HG02798 (cell line): Measurements from ENCODE around the gene EXOC4.
"Not testable (repeated sequence)": the region's sequence is repeated elsewhere in the genome, so short reads cannot be mapped to it uniquely, and the experiment has no call there.

Experiments
- ATAC-seq: cut with Tn5 transposase; IDR thresholded peaks from one replicate; pipeline ENCODE4 v1.9.1; 2021; ENCODE audit warnings: mild to moderate bottlenecking; ENCODE audit not compliant: unreplicated experiment, poor library complexity

Gene EXOC4

DNA sequence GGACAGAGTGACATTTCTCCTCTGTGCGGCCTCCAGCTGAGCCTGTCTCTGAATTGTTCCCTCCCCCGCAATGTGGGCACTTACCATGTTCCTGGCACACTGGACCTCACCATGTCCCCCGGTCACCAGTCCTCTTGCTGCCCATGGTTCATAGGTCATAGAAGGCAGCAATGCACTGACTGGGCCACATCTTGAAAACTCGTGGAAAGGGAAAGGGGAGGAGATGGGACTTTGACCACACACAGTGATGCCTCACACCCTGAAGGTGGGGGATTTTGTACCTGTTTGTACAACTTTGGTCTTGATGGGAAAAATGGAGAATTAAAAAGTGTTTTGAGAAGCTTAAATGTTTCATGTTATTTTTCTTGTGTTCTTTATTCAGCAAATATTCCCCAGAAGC, 812.5 kb downstream of the EXOC4 start:
- no peak for ATAC-seq

DNA sequence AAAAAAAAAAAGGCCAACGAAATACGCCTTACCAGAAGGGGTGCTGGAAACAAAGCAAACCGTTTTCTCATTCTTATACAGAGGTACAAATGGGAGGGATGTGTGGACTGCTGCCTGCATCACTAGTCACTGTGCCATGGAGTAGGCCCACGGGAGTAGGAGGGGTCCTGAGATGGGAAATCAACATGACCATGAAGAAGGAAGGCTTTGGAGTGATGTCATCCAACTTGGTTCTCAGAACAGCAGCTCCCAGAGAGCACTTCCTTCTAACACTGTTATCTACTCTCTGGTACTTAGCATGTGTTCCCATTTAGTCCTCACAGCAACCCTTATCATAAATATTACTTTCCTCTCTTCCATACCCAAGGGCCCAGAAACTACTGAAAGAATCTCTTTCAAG, 814.3 kb downstream of the EXOC4 start:
- ATAC-seq: no peak

DNA sequence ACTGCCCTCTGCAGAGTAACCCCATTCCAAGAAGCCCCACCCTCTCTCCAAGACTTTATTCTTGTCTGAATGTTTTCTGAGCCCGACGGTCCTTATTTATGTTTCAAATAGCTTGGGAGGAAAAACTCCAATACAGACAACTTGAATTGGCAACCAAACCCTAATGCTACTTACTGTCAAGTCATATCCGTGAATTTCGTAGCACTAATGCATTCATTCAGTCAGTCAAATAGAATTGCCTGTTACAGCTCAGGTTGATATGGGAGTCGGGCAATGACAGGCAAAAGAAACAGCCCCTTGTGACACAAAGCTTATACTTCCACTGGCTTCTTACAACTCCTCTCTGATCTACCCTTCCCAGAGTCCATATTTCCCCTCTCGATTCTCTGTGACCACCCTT, 815.8 kb downstream of the EXOC4 start:
- no peak for ATAC-seq

DNA sequence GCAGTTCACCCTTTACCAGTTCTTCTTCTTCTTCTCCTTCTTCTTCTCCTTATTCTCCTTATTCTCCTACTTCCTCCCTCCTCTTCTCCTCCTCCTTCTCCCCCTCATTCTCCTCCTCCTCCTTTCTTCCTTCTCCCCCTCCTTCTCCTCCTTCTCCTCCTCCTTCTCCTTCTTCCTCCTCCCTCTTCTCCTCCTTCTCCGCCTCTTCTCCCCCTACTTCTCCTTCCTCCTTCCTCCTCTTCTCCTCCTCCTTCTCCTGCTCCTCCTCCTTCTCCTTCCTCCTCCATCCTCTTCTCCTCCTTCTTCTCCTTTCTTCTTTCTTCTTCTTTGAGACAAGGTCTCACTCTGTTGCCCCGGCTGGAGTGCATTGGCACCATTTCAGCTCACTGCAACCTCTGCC, 816.3 kb downstream of the EXOC4 start:
- no peak for ATAC-seq

DNA sequence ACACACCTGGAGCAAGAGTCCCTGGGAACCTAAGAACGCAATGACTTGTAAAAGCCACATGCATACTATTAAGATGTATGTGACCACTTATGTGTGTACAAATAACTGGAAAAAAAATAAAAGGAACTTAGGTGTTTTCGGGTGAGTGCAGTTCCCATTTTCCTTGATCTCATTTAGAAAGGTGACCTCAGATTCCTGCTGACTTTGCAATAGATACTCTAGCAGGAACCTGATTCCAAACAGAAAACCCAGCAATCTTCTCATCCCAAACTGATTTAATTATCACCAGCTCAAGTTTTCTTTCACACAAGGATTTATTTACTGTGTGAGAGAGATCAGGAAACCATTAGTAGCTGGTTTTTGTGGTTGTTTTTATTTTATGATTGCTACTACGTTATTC, 817.8 kb downstream of the EXOC4 start:
- no peak for ATAC-seq

DNA sequence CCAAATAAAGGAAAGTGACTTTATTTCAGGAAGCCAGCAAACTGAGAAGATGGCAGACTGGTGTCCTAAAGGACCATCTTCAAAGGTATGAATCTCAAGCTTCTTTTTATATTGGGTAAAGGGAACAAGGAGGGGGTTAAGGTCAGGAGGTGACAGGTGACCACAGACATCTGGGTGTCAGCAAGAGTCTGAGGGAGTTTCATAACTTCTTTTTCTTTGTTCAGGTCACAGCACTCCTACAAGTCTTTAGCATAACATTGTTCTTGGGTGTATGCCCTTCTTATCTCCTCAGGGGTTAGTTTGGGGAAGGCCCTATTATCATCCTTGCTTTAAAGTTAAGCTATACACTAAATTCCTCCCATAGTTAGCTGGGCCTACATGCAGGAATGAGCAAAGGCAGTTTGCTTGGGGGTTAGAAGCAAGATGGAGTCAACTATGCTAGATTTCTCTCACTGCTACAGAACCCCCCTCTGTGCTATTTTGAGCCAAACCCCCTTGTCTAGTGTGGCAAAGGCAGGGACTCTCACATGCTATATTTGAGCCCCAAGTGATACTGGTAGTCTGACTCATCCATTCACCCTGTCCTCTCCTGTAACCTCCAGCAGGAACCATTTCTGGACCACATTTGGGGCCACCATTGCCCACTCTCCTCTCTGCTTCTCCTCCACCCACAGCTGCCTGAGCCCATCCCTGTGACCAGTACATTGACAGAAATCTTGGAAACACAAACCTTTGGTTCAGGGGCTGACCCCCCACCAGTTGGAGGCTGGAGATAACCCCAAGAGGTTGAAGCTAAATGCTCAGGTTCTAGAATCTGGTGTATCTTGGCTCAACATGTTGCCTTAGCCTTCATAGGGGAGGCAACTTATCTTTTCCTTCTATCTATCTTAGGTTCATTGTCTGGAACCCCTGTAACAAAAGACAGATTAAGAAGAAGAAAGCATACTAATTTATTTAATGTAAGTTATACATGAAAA, 818.8 kb downstream of the EXOC4 start:
- peak; percentile 88 for ATAC-seq

DNA sequence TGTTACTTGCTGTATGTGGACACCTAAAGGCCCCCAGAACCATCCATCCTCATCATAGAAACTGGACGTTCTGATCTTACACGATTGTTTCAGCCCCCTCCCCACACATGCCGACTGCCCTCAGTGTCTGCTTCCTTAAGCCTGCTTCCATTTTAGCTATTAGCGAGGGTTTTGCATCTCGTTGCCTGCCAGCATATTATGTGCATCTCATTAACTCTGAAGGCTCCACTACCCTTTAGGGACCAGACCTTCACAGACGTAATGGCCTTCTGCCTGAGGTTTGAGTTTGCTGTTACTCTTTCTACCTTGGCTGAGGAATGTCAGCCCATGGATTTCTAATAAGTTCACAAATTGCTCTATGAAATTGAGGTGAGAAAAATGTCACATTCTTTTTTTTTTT, 820.4 kb downstream of the EXOC4 start:
- no peak for ATAC-seq

DNA sequence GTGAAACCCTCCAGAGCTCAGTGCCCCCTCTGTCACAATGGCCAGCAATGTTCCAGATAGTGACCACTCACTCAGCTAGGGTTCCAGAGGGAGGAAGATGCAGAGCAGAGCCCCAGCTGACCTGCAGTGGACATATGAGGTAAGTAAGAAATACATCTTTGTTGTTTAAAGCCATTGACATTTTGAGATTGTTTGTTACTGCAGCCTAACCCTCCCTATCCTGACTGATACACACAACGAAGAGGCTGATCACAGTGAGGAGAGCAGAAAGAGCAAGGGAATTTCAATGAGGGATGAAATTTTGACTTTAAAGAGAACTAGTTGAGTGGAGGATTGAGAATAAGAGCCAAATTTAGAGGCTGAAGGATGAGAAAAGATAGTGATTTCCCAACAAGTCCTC, 822.9 kb downstream of the EXOC4 start:
- ATAC-seq: no peak

DNA sequence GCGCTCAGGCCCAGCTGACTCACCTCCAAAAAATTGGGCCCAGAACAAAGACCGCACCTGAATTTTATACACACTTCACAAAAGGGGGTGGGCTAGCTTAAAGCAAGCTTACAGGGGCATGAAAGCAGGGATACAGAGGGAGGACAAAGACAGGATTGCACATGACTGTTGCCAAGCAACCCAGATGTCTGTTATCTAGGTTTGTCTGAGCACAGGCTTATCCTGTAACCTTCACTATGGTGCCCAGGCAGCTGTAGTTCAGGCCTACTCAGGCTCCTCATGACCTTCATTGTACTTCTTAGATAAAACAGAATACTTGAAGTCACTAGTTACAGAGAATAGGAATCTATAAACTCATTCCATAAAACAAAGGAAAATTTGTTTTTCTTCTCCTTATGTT, 824.7 kb downstream of the EXOC4 start:
- ATAC-seq: not testable (repeated sequence)

DNA sequence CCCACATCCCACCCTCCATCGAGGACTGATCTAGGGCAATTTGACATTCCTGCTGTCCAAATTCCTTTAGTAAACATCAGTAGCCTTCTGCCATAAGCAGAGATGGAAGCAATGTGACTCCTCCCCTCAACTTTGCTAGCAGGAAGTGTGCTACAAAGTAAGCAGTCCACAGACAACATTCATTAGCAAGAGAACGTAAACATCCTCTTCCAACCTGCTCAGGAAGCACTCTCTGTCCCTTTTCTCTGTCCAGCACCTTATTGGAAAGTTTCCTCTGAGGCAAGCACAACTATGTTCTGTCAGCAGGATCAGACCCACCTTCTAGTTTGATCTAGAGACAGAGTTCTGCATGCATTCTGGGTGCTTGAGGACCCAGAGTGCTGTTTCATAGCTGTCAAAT, 826.1 kb downstream of the EXOC4 start:
- ATAC-seq: no peak

DNA sequence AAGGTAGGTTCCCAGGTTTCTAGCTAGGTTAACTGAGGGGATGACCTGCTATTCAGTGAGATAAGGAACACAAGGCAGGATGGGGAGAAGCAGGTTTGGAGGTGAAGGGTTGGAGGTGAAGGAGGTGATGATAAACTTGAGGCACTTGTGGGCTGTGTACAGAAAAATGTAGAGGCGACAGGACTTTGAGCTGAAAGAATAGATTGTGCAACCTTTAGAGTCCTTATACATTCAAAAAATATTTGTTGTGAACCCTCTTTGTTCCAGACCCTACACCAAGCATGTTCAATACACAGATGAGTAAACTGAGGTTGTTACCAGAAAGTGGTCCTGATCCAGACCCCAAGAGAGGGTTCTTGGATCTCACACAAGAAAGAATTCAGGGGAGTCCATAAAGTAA, 828.8 kb downstream of the EXOC4 start:
- no peak for ATAC-seq

DNA sequence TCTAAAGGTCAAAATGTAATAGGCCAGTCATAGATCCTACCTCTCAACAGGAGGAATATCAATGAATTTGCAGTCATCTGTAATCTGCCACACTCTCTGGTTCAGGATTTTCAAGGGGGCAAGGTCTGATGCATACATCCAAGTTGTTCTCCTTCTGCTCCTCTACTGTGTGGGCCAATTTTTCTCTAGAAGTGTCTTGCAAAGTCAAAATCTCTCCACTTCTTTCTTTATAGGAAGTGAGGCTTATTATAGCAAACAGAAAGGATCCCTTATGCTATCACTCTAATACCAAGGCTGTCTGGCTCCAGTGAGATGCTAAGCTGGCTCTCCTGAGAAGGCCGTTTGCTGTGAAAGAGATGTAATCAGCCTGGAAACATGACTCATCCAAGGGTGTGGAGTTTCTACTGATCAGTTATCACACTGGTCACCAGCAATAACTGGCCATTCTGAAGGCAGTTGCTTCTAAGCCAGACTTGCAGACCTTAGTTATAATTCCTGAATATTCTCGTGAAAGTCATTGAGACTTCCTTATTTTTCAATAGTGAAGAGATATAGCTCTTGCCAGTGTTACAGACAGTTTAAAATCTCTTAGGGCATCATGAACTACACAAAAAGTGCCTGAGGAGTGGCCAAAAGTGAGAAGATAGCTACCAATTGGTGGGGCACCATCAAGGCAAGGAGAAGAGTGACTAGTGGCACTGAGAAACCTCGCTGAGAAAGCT, 831.0 kb downstream of the EXOC4 start:
- ATAC-seq: no peak

DNA sequence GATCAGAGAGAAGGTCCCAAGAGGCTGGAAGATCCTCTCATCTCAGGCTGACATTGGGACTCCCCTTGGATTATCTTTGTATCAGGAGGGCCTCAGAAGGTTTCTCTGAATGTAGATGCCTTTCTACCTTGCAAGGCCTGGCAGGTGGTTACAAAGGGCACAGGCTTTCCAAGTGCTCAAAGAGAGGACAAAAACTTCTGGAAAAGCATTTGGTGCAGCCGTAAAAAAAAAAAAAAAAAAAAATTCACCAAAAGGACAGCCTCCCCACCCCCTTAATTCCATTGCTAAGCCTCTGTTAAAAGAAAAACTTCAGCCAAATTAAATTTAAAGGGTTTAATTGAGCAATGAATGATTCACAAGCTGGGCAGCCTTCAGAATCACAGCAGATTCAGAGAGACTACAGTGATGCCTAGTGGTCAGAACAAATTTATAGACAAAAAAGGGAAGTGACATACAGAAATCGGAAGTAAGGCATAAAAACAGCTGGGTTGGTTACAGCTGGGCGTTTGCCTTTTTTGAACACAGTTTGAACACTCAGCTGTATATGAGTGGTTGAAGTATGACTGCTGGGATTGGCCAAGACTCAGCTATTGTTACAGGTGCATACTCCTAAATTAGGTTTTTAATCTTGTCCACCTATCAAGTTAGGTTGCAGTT, 831.7 kb downstream of the EXOC4 start:
- peak; percentile 80 for ATAC-seq

DNA sequence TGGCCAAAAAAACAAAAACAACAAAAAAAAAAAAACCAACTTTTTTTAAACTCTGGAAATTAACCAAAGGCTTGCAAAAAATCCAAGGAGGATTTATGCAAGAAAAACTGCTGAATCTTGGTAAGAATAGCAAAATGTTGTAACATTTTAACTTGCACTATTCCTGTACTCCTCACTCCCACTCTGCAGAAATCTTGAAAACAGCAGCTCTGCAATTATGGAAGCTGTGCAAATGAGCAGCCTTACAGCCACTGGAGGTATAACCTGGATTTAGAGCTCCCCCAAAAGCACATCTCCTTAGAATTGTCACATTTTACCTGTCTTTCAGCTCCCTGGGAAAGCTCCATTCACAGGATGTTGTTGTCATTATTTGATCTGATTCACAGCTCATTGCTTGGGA, 832.4 kb downstream of the EXOC4 start:
- no peak for ATAC-seq

DNA sequence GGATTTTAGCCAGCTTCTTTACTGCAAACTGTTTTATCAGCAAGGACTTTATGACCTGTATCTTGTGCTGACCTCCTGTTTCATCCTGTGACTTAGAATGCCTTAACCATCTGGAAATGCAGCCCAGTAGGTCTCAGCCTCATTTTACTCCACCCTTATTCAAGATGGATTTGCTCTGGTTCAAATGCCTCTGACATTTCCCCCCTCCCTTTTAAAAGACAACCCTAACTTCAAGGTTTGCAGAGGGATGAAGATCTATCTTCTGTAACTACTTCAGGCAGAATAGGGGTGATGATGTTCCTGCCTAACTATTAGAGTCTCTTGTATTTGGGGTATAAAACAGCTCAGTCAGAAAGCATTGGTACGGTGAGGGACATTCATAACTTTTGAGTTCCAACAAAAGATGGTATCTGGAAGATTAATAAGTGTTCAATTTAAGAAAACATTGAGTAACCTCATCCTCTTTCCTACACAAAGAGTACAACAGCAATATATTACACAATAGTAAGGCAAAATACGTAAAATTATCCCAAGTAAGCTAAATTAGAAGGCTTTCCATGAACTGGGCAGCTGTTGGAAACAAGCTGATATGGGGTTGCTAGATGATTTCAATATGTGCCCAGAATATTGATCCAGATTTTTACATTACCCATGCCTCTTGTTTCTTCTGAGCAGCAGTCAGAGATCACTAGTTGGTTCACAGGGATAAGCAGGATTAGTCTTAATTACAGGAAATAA, 834.3 kb downstream of the EXOC4 start:
- ATAC-seq: no peak

DNA sequence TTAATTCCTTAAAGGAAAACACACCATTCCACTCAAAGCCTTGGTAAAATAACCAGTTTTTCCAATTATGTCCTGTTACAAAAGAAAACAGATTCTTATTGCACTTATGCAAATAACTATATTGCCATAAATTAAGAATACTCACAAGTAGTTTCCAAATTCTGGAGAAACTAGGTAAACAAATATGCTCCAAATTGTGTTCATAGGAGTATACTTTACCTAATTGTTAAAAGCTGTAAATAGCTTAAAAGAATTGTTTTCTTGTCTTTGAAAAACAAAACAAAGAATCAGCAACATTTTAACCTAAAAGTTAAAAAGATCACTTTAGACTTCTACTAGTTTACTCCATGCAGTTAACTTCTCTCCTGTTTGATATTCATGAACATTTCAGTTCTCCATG, 835.3 kb downstream of the EXOC4 start:
- ATAC-seq: no peak

DNA sequence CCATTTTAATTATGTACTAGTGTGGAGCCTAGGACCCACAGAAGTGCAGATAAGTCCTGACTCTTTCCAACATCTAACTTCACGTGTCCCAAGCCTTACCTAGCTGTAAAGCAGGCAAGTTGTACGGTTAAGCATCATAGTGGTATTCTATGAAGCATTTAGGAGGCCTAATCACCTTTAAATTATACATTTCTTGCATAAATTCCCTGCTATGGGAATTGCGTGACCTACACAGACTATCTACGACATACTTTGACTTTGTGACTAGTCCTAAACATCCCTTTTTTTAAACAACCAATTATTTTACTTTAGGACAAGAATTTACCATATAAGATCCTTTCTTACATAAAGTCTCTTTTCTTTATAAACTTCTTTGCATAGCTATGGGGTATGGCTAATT, 836.6 kb downstream of the EXOC4 start:
- no peak for ATAC-seq

DNA sequence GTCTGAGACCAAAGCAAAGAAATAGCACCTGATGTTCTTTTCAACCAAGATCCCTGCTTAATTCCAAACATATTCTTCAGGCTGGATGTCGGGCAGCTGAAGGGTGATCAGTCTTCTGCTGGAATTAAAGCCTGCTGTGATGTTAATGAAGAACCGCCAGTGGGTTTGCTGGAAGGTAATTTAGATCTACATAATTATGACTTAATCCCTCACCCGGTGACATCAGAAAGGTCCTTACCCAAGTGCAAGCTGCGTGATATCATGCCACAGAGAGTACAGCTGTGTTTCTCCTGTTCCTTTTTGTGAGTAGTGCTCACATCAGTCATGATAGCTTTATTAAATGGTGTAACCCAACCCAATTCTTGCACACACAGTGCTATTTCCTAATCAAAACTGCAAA, 845.2 kb downstream of the EXOC4 start:
- ATAC-seq: no peak

DNA sequence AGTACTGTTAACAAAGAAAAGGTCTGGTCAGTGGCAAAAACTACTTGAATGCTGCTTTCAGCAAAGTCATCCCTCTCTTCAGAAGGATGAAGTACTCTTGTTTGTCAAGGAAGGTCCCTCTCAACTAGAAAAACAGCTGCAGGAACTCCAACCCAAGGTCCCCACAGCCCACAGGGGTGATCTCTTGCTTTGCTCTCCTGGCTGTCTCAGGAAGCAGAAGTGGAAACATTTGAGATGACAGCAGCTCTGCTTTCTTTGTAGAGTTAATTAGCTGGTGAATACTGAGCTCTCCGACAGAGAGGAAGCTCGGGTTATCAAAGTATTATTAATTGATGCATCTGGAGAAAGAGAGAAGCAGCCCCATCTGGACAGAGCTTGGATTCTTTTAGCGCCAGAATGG, 848.8 kb downstream of the EXOC4 start:
- peak; percentile 39 for ATAC-seq

DNA sequence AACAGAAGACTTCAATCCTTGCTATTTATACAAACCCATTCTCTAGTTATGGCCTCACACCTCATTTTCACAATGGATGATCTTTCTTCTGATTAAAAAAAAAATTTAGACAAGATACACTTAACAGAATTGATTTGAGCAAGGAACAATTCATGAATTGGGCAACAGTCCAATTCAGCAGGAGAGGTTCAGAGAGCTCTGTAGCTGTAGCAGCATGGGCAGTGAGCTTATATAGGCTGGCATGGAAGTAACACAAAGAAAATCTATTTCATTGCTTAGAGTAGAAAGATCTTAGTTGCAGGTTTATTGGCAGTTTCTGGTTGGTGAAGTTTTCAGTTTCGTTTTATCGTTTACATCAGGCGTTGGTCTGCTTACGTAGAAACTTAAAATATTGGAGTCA, 851.3 kb downstream of the EXOC4 start:
- no peak for ATAC-seq
